Neural progenitor cell (in vitro differentiated cells): ENCODE measurements around the gene SIGLEC6. TPM values are rescaled to one million over a fixed set of nuclear protein-coding genes. Genes with fewer than 3 reads are reported as not detected.

ENCODE experiments used
- DNase-seq: peaks from one replicate; pipeline ENCODE4 v3.0.0-alpha.2; 2016; ENCODE audit warnings: low spot score
- H2AFZ ChIP-seq: fragments of 200-600 bp; sonication (generic); replicated peaks from 2 replicates; pipeline ENCODE4 v1.6.1; 2016; ENCODE audit warnings: antibody characterized with exemption
- H3F3A ChIP-seq: fragments of 200-600 bp; sonication (generic); 2 replicates; pipeline ENCODE4 v1.6.1; 2016; ENCODE audit warnings: antibody characterized with exemption, low read depth
- H3K27ac ChIP-seq: fragments of 200-600 bp; sonication (generic); 2 replicates; pipeline ENCODE4 v1.5.1; 2016; ENCODE audit warnings: mild to moderate bottlenecking
- H3K27me3 ChIP-seq: fragments of 200-600 bp; sonication (generic); 2 replicates; pipeline ENCODE4 v1.6.1; 2016; ENCODE audit warnings: mild to moderate bottlenecking, moderate library complexity
- H3K36me3 ChIP-seq: fragments of 200-600 bp; sonication (generic); 2 replicates; pipeline ENCODE4 v1.5.1; 2016
- H3K4me1 ChIP-seq: fragments of 200-600 bp; sonication (generic); 2 replicates; pipeline ENCODE4 v1.6.1; 2016; ENCODE audit warnings: mixed run types
- H3K4me2 ChIP-seq: fragments of 200-600 bp; sonication (generic); 2 replicates; pipeline ENCODE4 v1.6.1; 2016
- H3K4me3 ChIP-seq: fragments of 200-600 bp; sonication (generic); 2 replicates; pipeline ENCODE4 v1.5.1; 2016
- H3K79me2 ChIP-seq: fragments of 200-600 bp; sonication (generic); 2 replicates; pipeline ENCODE4 v1.6.1; 2016; ENCODE audit warnings: low read depth
- H3K9ac ChIP-seq: fragments of 200-600 bp; sonication (generic); 2 replicates; pipeline ENCODE4 v1.6.1; 2016
- H3K9me3 ChIP-seq: fragments of 200-600 bp; sonication (generic); 2 replicates; pipeline ENCODE4 v1.5.1; 2016; ENCODE audit warnings: low read depth
- H4K20me1 ChIP-seq: fragments of 200-600 bp; sonication (generic); 2 replicates; pipeline ENCODE4 v1.6.1; 2016; ENCODE audit warnings: low read depth
- H3K27ac Mint-ChIP-seq: 3 replicates; pipeline ENCODE4 v1.8.0; 2021; ENCODE audit warnings: mixed read lengths
- H3K27me3 Mint-ChIP-seq: 2 replicates; pipeline ENCODE4 v1.8.0; 2022; ENCODE audit warnings: low read depth, mild to moderate bottlenecking, inconsistent platforms, moderate library complexity, mixed read lengths; ENCODE audit not compliant: insufficient read depth
- H3K36me3 Mint-ChIP-seq: 3 replicates; pipeline ENCODE4 v1.8.0; 2021; ENCODE audit warnings: mixed read lengths
- H3K4me1 Mint-ChIP-seq: 3 replicates; pipeline ENCODE4 v1.8.0; 2021; ENCODE audit warnings: mixed read lengths
- H3K4me3 Mint-ChIP-seq: 3 replicates; pipeline ENCODE4 v1.8.0; 2021; ENCODE audit warnings: mild to moderate bottlenecking, moderate library complexity, mixed read lengths
- H3K9me3 Mint-ChIP-seq: 3 replicates; pipeline ENCODE4 v1.8.0; 2020; ENCODE audit warnings: mixed read lengths
- CTCF ChIP-seq: fragments of 200-600 bp; sonication (generic); IDR thresholded peaks from 2 replicates; pipeline ENCODE4 v1.5.1; 2017; ENCODE audit warnings: antibody characterized with exemption, mild to moderate bottlenecking
- EZH2 ChIP-seq: fragments of 200-600 bp; sonication (generic); IDR thresholded peaks from 2 replicates; pipeline ENCODE4 v1.6.1; 2017; ENCODE audit warnings: antibody characterized with exemption, mild to moderate bottlenecking, moderate library complexity
- EZH2phosphoT487 ChIP-seq: fragments of 200-600 bp; sonication (generic); IDR thresholded peaks from 2 replicates; pipeline ENCODE4 v1.6.1; 2017; ENCODE audit warnings: antibody characterized with exemption
- total RNA-seq: library from RNA; depleted of rRNA; stranded (reverse); fragments of >200 nt; gene quantifications from 2 replicates; pipeline ENCODE4 v1.2.3, GENCODE V29; 2015; ENCODE audit warnings: low replicate concordance

The SIGLEC6 gene
- total RNA-seq, 1 donor from 2014 or later = not detected

- no peaks in the 10 kb centered on the region for H3F3A ChIP-seq
- H3K79me2 ChIP-seq = no peaks in the 10 kb centered on the region
- H3K9me3 ChIP-seq = peaks cover 7% of the 10 kb centered on the region
- no peaks in the 10 kb centered on the region for H3K4me1 ChIP-seq
- H3K27ac ChIP-seq = no peak overlapping the region
- no peak for TF ChIP-seq EZH2phosphoT487
- TF ChIP-seq EZH2 = no peak
- no peak for TF ChIP-seq CTCF
- Mint-ChIP-seq H3K27me3 (peaks cover 8% of the 10 kb centered on the region), H3K9me3 (no peaks in the 10 kb centered on the region), H3K4me1 (no peaks in the 10 kb centered on the region), H3K4me3 (no peak overlapping the region), H3K36me3 (no peaks in the 10 kb centered on the region), H3K27ac (no peak overlapping the region)
- H3K36me3 ChIP-seq = no peaks in the 10 kb centered on the region
- H3K4me3 ChIP-seq = no peak overlapping the region
- H3K4me2 ChIP-seq = no peak overlapping the region
- H4K20me1 ChIP-seq = no peaks in the 10 kb centered on the region
- H3K27me3 ChIP-seq = no peaks in the 10 kb centered on the region
- no peak overlapping the region for H3K9ac ChIP-seq
- DNase-seq = no peak
- H2AFZ ChIP-seq = no peak overlapping the region
Observed at GRCh38 chr19:51509823-51510660, 21.4 kb downstream of the SIGLEC6 start.

- TF ChIP-seq EZH2 (no peak), CTCF (no peak), EZH2phosphoT487 (no peak)
- H3K4me1 ChIP-seq = no peaks in the 10 kb centered on the region
- H4K20me1 ChIP-seq = no peaks in the 10 kb centered on the region
- Mint-ChIP-seq H3K4me1 (no peaks in the 10 kb centered on the region), H3K9me3 (no peaks in the 10 kb centered on the region), H3K27ac (no peak overlapping the region), H3K27me3 (peaks cover 8% of the 10 kb centered on the region), H3K4me3 (no peak overlapping the region), H3K36me3 (no peaks in the 10 kb centered on the region)
- H3K27ac ChIP-seq = no peak overlapping the region
- H3K79me2 ChIP-seq = no peaks in the 10 kb centered on the region
- peaks cover 2% of the 10 kb centered on the region for H3K9me3 ChIP-seq
- no peak overlapping the region for H3K4me2 ChIP-seq
- no peak overlapping the region for H3K4me3 ChIP-seq
- H3K27me3 ChIP-seq = no peaks in the 10 kb centered on the region
- no peak overlapping the region for H3K9ac ChIP-seq
- DNase-seq = no peak
- H3F3A ChIP-seq = no peaks in the 10 kb centered on the region
- H2AFZ ChIP-seq = no peak overlapping the region
- no peaks in the 10 kb centered on the region for H3K36me3 ChIP-seq
Observed at GRCh38 chr19:51508059-51508733, 23.3 kb downstream of the SIGLEC6 start.

GRCh38 chr19:51507640-51508058, 23.8 kb downstream of the SIGLEC6 start:
- no peaks in the 10 kb centered on the region for H3K9me3 Mint-ChIP-seq

More at GRCh38 chr19:51507640-51508058, 23.8 kb downstream of the SIGLEC6 start:
- no peaks in the 10 kb centered on the region for H4K20me1 ChIP-seq
- Mint-ChIP-seq H3K36me3 (no peaks in the 10 kb centered on the region), H3K4me1 (no peaks in the 10 kb centered on the region), H3K27ac (no peak overlapping the region), H3K4me3 (no peak overlapping the region), H3K27me3 (peaks cover 8% of the 10 kb centered on the region)
- no peak overlapping the region for H3K4me2 ChIP-seq
- H3K9me3 ChIP-seq = no peaks in the 10 kb centered on the region
- no peaks in the 10 kb centered on the region for H3K27me3 ChIP-seq
- no peaks in the 10 kb centered on the region for H3K4me1 ChIP-seq
- no peak overlapping the region for H3K27ac ChIP-seq
- no peaks in the 10 kb centered on the region for H3K79me2 ChIP-seq
- H3F3A ChIP-seq = no peaks in the 10 kb centered on the region
- no peak overlapping the region for H3K9ac ChIP-seq
- no peak for DNase-seq
- TF ChIP-seq EZH2phosphoT487 = no peak
- TF ChIP-seq EZH2 = no peak
- TF ChIP-seq CTCF = no peak
- H3K36me3 ChIP-seq = no peaks in the 10 kb centered on the region
- H3K4me3 ChIP-seq = no peak overlapping the region
- no peak overlapping the region for H2AFZ ChIP-seq
